ENCODE results near the gene DPY19L2.

Gene DPY19L2

DNA sequence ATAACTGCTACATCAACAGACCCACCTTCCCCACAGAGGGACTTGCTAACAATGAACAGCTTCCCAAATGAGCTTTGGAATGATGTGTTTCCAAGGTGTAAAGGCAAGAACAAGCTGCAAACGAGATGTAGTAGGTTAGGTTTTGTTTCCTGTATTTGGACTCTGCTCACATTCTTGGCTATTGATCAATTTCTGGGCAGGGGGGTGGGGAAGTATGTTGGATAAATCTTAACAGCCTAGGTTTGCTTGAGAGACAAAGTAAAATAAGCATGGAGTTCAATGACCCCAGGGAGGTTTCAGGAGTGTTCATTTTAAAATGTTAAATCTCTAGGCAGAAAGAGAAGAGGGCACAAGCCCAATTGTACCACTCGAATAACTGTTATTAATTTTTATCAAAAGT, 146.6 kb downstream of the DPY19L2 start:
- no peak for DNase-seq

All from NCI-H187 (cell line).